ENCODE measurements around the gene GPR161.

GPR161 gene

DNA sequence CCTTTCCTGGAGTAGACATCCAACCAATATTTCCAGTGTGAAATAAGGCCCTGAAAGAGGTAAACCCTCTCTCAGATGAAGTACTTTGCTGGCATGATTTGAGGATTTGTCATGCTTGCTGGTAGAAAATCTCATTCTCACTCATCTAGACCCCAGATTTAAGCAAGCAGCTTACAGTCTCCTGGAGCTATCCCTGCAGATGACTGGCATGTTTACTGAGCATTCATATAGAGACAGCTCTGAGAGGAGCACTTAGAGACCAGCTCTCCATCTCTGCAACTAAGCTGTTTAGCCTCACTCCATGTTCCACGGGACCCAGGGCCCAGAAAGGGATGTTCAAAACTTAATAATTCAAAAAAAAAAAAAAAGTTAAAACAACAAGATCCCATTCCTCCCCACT is 34.2 kb downstream of the GPR161 start:
- DNase-seq: no peak

DNA sequence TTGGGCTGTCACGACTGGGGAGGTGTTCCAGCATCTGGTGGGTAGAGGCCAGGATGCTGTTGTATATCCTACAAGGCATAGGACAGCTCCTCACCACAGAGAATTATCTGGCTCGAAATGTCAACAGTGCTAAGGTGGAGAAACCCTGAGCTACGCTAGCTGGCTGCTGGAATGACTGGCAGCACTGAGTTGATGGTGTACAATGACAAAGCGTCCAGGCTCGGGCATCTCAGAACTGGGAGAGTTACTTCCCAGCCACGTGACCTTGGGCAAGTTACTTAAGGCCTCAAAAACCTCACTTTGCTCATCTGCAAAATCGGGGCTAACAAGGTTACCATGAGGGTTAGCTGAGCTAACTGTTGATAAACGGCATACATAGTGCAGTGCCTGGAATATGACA is 35.4 kb downstream of the GPR161 start:
- DNase-seq: no peak

DNA sequence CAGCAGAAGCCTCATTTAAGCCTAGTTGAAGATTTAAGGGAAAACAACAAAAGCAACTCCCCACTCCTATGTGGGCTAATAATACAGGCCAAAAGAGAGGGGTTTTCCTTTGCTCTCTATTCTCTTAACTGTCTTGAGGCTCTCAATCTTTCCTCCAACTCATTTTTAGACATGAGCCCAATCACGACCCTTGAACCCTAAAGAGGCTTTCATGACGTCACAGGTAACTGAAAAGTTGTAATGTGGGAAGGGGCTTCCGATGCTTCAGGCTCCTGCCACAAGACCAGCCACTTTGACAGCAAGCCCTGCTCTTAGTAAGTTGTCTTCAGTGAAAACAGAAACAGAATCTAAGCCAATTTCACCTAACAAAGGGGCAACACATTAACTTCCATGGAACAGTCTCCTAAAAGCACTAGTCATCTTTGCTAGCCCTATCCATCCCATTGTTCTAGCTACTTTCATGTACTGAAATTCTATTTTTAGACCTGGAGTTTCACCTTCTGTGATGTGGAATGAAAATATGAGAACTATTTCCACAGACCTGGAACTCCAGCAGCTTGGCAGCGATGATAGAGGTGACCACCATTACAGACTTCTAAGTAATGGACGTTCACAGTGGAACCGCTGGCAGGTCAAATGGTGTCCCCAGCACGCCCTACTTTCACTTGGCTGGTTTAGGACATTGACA is 36.3 kb downstream of the GPR161 start:
- DNase-seq: no peak

DNA sequence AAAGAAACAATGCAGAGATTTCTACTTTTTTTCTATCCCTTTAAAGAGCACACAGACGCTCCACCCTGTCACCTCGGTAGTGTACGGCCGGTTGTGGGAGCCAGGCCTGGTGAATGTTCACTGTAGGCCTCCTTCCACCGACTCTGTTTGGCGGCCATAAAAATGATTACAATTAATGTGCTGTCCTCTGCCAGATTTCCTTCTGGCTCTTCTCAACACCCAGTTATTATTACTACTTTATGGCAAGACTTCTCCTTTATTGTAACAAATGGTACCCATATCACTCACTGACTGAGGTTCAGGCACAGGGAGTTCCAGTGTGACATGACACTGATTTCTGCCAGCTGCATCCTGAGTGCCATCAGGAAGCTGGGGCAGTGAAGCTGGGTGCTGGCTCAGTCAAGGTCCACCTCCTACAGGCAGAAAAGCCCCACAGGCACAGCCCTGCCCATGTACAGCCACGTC is 37.4 kb downstream of the GPR161 start:
- DNase-seq: no peak

DNA sequence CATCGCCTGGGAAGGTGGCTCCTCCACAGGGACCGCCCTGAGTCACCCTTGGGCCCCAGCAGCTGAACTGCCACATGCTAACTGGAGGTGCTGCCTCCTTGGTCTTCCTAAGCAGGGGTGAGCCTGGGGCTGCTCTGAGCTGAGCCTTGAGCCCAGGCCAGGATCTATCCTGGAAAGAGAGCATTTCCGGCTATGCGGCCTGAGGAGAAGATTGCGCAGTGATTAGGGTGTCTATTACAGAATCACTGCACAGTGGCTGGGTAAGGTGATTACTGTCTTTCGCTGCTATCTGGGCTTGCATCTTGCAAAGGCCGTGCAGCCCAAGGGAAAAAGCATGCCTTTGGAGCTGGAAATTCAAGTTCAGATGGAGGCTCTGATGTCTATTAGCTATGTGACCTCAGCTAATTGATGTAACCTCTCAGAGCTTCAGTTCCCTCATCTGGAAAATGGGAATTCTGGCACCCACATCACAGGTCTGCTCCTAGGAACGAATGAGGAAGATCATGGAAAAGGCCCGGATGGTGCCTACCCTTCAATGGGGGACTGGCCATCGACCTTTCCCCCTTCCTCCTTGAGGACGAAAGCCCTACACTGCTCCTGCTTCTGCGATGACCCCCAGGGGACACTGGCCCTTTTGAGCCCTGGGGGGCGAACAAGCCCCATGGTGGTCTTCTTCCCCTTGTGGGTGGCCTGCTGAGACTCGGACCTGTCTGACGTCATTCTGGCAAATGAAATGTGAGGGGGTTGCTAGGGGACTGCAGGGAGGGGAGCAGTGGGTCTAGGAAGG is 38.0 kb downstream of the GPR161 start:
- DNase-seq: no peak

DNA sequence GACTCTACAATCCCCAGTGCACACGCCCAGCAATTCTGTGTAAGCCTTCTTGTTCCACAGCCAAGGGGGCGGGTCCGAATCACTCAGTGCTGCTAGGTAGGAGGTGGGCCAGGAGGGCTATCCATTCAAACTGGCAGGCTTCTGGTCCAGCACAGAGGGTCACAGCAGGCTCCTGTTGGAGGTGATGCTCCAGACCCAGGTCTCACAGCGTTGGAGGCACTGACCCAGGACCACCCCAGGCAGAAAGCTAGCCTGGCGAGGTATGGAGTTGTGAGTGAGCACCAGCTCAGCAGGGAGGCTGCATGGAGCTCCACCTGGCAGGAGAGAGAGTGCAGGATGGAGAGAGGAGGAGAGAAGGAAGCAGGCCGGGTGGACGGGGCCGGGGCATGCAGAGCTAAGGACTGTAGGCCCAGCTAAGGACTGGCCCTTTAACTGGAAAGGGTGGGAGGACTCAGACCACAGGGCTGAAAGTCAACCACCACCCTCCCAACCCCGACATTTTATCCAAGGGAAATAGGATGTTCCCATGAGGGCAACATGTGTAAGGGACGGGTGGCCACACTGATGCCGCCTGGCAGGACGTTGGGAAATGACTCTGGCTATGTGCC is 38.7 kb downstream of the GPR161 start:
- no peak for DNase-seq

DNA sequence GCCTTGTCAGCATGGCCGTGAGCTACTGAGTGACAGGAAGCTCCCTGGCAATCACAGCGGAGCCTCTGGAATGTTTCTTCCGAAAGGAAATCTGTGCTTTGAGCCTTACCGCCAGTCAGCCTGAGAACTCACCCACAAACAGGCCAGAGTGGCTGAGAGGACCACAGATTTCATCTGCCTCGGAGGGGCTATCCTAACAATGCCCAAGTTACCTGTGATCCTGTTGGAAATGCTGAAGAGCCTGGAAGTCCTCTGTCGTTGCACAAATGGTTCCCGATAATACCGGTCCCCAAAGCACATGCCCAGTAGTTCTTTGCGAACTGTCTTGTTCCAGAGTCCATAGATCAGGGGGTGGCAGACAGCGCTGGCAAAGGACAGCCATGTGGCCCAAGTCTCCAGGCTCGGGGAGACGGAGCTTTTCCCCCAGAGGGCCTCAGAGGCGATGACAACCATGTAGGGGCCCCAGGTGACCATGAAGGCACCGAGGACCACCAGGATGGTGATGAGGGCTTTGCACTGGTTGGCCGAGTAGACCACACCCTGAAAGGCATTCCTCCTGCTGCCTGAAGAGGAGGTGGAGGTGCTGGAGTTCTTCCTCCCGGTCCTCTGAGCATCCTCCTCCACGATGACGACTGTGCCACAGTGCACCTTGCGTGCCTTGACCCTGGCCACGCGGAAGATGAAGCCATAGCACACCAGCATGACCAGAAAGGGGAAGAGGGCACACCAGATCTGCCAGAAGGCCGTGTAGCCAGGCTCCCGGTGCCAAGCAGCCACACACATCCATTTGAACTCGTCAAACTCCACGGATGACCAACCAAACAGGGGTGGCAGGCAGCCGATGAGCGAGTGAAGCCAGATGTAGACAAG is 40.2 kb downstream of the GPR161 start:
- DNase-seq: no peak

DNA sequence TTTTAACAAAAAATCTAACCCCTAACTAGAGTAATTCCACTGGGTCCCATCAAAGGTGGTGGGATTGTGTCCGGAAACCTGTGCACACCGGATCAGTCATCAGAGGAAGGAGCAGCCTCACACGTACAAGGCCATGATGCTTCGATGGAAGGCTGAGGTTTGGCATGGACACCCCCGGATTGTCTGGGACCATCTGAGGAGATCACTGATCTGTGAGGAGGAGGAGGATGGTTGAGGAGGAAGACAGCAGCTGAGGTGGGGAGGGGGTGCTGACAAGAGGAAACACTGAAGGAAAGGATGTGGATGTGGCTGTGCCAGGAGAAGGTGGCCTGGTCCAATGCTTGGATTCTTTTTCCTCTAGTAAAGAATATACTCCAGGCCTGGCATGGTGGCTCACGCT is 41.3 kb downstream of the GPR161 start:
- DNase-seq: no peak

DNA sequence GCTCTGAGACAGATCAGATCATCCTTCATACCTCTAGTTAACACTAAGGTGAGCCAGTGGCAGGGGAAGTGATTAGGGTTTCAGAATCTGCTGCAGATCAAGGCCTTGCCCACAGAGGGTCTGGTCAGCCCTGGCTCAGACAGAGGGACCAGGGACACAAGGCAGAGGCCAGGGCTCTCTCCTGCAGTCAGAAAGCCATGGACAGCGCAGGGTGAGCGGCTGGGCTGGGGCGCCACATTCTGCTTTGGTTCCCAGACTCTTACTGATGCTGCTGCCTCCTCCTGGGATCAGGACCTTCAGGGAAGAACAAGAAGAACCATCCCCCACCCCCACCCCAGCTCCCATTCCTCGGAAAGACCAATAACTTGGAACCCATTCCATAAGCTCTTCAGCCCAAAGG is 43.1 kb downstream of the GPR161 start:
- no peak for DNase-seq

DNA sequence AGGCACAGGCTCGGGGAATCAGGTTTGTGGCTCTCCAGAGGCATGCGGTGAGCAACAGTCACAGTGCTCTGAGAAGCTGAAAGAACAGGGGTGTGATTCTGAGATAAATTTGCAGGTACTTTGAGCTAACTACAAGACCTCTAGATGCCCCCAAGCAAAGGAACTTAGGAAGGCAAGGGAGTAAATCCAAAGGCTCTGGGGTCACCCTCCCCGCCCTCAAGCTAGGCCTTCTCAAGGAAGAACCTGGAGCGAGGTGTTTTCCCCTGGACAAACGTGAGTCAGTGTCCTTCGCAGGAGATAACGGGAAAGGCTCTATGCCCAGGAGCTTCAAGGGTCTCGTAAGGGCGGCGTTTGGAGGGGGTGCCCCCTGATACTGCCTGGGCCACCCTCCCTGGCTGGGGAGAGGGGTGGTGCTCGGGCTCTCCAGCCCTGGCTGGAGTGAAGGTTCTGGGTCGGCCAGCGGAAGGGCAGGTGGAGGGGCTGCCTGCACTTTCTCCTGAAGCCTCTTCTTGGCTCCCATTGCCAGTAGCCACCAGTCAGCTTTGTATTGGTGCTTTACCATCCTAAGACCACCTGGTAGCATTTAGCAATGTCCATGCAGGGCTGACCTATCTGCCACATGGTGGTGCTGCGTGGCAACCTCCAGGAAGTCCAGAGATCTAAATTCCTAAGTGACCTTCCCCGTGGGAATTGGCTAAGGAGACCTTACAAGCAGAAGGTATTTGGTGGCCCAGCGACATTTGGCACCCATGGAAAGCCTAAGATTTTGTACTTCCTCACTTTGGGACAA is 44.0 kb downstream of the GPR161 start:
- no peak for DNase-seq

DNA sequence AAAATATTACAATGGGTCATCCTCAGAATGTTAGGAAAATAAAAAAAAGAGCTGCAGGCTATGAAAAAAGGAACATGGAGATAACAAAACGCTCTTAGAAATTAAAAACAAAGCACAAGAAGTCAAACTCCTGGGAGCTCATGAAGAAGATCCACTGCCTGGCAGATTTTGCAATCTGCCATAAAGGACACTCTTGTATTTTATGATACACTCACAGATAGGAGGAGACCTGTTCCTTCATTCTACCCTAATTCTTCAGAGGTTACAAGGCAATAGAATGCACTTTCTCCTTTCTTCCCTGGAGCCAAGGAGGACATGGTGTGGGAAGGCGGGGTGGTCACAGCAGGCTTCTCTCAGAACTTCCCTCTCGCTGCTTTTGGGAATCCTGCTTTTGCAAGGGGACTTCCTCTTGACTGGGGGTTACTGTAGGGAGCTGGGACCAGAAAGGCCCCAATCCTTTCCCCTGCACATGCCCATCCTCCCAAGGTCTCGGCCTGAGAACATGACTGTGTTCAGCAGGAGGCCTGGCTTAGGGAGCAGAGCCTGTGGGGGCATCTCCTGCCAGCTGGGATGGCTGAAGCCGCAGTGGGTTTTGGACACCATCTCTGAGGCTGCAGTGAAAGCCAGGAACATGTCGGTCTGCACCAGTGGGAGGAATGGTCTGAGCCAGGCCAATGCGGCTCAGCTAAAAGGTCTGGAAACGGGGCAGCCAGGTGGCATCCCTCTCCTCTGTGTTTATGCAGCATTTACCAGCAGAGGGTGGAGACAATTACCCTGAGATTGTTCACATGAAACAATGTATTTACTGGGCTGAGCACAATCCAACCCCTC is 44.8 kb downstream of the GPR161 start:
- DNase-seq: no peak

DNA sequence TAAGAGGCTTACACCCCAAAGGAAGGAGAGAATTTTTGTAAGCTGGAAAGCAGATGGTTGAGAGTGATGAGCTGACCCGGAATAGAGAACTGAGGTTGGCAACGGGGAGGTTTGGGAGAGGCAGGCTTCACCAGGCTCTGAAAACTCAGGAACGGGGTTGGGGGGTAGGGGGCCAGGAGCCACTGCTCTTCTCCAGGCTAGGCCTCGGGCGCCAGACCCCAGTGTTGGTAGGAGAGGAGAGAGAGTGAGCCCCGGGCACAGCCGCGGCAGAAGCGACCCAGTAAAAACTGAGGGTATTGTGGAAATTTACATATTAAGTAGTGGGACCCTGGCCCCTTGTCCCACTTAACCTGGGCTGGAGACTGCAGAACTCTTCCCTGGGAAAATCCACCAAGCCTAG is 45.7 kb downstream of the GPR161 start:
- no peak for DNase-seq

DNA sequence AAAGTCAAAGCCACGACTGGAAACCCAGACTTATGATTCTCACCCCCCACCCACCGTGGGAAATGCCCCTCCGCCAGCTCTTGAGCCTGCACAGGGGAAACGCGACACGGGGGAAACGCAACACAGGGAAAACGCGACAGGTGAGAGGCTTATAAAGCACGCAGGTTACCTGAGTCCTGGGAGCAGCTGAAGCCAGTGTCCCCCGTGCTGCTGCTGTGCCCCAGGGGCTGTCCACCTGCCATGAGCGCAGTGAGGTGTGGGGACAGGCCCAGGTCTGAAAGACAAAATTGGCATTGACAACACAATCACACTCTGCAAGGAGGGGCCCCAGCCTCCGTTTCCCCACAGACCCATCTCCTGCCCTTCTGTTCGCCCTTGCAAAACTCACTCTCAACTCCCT is 46.3 kb downstream of the GPR161 start:
- no peak for DNase-seq

DNA sequence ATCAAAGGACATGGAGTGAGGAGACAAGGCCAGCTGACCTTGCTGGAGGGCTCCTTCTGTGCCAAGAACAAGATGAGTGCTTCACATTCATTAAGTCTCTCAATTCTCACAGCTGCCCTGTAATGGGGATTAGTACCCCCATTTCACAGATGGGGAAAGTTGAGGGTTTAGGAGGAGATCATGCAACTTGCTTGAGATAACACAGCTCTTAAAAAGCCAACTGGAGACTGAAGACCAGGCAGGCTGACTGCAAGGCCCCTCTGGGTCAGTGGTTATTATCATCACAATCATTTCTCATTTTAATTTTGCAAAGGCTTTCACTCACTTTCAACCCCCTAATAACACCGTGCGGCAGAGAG is 46.8 kb downstream of the GPR161 start:
- no peak for DNase-seq

DNA sequence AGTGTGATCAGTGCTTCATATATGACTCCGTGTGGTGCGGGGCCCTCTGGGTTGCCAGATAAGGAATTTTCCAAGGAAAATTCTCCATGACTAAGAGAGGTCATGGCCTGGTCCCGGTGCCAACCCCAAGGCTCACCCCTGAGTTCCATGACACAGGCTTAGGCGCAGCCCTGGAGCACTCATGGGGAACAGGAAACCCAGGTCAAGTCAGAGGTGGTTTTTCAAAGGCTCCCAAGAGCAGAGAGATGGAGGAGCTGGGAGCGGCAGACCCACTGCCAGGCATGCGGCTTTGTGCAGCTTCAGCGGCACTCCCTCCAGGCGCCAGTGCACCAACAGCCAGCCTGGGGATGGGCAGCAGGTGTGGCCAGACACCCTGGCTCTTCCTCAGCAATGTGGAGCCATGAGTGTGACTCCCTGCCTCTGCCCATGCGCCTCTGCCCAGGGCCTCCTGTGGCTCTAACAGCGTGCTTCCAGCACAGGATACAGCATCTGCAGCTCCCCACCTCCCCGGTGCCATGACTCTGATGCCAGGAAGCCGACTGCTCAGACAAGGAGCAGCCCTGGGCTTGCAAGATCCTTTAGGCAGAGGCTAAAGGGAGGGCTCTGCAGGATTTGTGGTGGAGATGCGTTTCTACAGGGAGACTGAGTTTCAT is 47.3 kb downstream of the GPR161 start:
- no peak for DNase-seq

DNA sequence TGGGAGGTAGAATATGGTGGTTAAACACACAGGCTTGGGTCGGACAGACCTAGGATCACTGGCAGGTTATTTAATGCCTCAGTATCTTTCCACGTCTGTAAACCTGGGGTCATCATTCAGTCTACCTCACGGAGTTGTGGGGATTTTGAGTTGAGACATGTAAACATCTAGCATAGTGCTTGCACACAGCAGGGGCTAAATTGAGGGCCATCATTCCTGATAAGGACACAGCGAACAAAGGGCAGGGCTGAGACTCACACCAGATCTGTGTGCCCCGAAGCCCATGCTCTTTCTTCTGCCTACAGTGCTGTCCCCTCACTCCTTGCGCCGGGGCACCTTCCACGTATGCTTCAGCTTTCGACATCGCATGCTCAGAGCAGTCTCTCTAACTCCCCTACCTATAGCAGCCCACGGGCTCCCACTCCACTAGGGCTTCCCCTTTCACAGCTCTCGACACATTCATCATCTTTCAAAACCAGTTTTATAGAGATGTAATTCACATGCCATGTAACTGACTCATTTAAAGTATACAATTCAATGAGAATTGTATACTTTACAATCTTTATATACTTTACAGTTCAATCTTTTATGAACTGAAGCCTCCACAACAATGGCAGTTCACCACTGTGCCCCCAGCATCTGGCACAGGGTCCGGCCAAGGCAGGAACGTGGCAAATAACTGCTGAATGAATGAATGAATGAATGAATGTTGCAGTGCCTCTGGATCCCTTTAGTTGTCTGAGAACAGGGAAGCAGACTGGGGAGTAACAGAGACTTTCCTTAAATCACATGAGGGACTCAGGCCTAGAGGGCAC is 48.0 kb downstream of the GPR161 start:
- DNase-seq: no peak

DNA sequence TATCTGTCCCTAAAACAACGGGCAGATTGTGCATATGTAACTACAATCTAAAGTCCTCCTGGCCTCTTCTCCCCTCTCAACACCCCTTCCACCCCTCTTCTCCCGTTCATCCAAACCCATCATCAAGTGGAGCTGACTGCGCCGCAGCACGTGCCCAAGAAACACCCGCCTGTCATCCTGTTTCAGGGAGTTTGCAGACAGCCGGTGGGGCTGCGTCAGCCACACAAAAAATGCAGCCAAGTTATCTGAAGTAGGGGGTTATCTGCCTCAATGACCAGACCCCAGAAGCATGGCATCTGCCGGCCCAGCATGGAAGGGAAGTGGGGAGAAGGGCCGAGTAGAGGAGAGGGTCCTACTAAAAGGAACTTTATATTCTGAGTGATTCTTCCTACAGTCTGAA is 49.0 kb downstream of the GPR161 start:
- DNase-seq: no peak

DNA sequence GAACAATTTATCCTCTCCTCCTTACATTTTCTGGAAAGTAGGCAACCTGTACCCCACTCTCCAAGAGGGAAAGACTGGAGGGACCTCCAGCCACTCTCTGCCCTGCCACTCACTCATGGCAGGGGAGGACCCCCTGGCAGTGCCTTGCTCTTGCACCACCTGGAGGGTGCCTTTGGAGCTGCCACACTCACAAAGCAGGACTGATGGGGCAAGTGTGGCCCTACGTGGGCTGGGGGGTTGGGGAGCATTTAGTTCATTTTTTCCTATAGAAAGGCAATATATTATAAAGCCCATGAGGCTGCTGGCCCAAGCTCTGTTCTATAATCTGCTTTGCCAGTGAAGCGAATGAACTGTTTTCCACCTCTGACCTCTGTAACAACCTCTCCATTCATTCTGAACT is 50.3 kb downstream of the GPR161 start:
- no peak for DNase-seq

DNA sequence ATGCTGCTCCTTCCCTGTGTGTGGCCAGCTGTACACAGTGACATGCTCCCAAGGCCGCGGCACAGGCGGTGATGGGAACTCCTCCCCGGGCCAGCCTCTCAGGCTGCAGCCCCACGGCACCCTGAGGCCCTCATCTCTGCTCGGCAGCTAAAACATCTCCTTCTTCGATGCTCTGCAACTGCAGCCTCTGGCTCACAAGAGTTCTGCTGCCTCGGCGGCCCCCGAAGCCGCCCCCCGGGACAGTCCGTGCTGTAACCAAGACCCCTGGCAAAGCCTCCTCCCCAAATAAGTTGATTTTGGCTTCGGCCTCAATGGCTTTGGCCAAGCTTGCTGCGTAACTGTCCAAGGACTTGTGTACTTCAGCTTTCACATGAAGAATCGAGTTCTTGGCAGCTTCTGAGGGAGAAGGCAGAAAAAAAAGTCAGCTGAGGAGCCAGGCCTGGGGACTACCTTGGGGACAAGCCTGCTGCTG is 51.3 kb downstream of the GPR161 start:
- DNase-seq: no peak

All from suppressor macrophage treated with lipopolysaccharide for 4 hours (primary cell).